Stimulated activated naive CD4-positive, alpha-beta T cell (primary cell): ENCODE results near the gene RHOB.
A peak's percentile ranks its signal among the peaks of the same experiment; 100 is the strongest.
"Not testable (repeated sequence)": the region's sequence is repeated elsewhere in the genome, so short reads cannot be mapped to it uniquely, and the experiment has no call there.

Experiments
- DNase-seq, 6 experiments: peaks; one replicate each; lab custom pipeline; 2025; lab: John Stamatoyannopoulos, UW

The RHOB gene

GRCh38 chr2:20422402-20423271 is 24.2 kb upstream of the RHOB start:
- DNase-seq = no peak

- no peak for DNase-seq
These were observed 23.5 kb upstream of the RHOB start for GRCh38 chr2:20423359-20423758.

GRCh38 chr2:20423847-20424246 is 23.0 kb upstream of the RHOB start:
- no peak for DNase-seq

- peak in 1 of 6 experiments; percentile 28 for DNase-seq
These were observed 22.3 kb upstream of the RHOB start for GRCh38 chr2:20424300-20425290.

GRCh38 chr2:20425371-20425881 is 21.4 kb upstream of the RHOB start:
- DNase-seq = no peak

GRCh38 chr2:20425884-20426283 is 21.0 kb upstream of the RHOB start:
- no peak for DNase-seq

GRCh38 chr2:20427931-20428526 is 18.8 kb upstream of the RHOB start:
- DNase-seq = no peak

GRCh38 chr2:20428717-20429490 is 18.0 kb upstream of the RHOB start:
- no peak for DNase-seq

- DNase-seq = no peak
These were observed 17.3 kb upstream of the RHOB start for GRCh38 chr2:20429528-20429927.

GRCh38 chr2:20430035-20430434 is 16.8 kb upstream of the RHOB start:
- no peak for DNase-seq

- DNase-seq = no peak
These were observed 16.2 kb upstream of the RHOB start for GRCh38 chr2:20430461-20431300.

- DNase-seq = no peak
These were observed 15.6 kb upstream of the RHOB start for GRCh38 chr2:20431301-20431698.

GRCh38 chr2:20431772-20432171 is 15.1 kb upstream of the RHOB start:
- DNase-seq = no peak

- DNase-seq = no peak
These were observed 14.2 kb upstream of the RHOB start for GRCh38 chr2:20432714-20433113.

GRCh38 chr2:20433249-20433648 is 13.6 kb upstream of the RHOB start:
- no peak for DNase-seq

GRCh38 chr2:20433946-20434553 is 12.8 kb upstream of the RHOB start:
- no peak for DNase-seq

GRCh38 chr2:20434588-20435294 is 12.1 kb upstream of the RHOB start:
- DNase-seq = no peak

GRCh38 chr2:20435456-20435855 is 11.4 kb upstream of the RHOB start:
- not testable (repeated sequence) for DNase-seq

- no peak for DNase-seq
These were observed 10.0 kb upstream of the RHOB start for GRCh38 chr2:20436716-20437470.
